HL-60 (cell line): ENCODE results near the gene RPS6KL1.

Experiments
- CTCF ChIP-seq: IDR thresholded peaks from one replicate; pipeline ENCODE4 v1.5.1; 2011; ENCODE audit warnings: low read length, control low read depth, inconsistent platforms; ENCODE audit not compliant: insufficient read depth
- GABPA ChIP-seq: IDR thresholded peaks from 2 replicates; pipeline ENCODE4 v1.6.1; 2012; ENCODE audit warnings: low read depth
- POLR2AphosphoS5 ChIP-seq: IDR thresholded peaks from 2 replicates; pipeline ENCODE4 v1.6.1; 2012; ENCODE audit warnings: low read depth
- REST ChIP-seq: IDR thresholded peaks from 2 replicates; pipeline ENCODE4 v1.6.1; 2012; ENCODE audit warnings: low read depth; ENCODE audit not compliant: insufficient replicate concordance

GRCh38 chr14:74956027-74956279 is 32.9 kb upstream of the RPS6KL1 start:
- TF ChIP-seq CTCF (no peak), POLR2AphosphoS5 (no peak), REST (no peak), GABPA (no peak)
